ENCODE results near the gene LNX1. TPM values are rescaled to one million over a fixed set of nuclear protein-coding genes. Genes with fewer than 3 reads are reported as not detected.

The LNX1 gene
- total RNA-seq, 1 donor from 2014 or later = 4.4 TPM

- no peaks in the 10 kb centered on the region for H3K9me3 ChIP-seq (ENCODE audit: insufficient read depth, low read depth, low read length)
- no peak overlapping the region for H3K4me3 Mint-ChIP-seq (ENCODE audit: unreplicated experiment)
- no peaks in the 10 kb centered on the region for H3K4me1 ChIP-seq (ENCODE audit: insufficient read depth, low read length)
- no peak for FAIRE-seq
- H3K9ac ChIP-seq (ENCODE audit: low read length) = no peak overlapping the region
- H3K27me3 Mint-ChIP-seq (ENCODE audit: low read depth, unreplicated experiment) = no peaks in the 10 kb centered on the region
- H3K36me3 ChIP-seq (ENCODE audit: insufficient read depth, low read length) = no peaks in the 10 kb centered on the region
- no peak for DNase-seq (ENCODE audit: low read depth)
- H3K4me2 ChIP-seq (ENCODE audit: low read length) = no peak overlapping the region
- TF ChIP-seq EZH2 (IDR thresholded peaks at IDR 0.05; ENCODE audit: insufficient read depth, low read length) (no peak), CTCF (IDR thresholded peaks at IDR 0.05; ENCODE audit: insufficient read depth, low read depth, low read length) (no peak)
- H3K9me3 Mint-ChIP-seq (ENCODE audit: unreplicated experiment) = peaks cover 6% of the 10 kb centered on the region
- no peaks in the 10 kb centered on the region for H3K36me3 Mint-ChIP-seq (ENCODE audit: low read depth, unreplicated experiment)
- no peak overlapping the region for H2AFZ ChIP-seq (ENCODE audit: low read depth, low read length)
- H4K20me1 ChIP-seq (ENCODE audit: insufficient read depth, low read length) = no peaks in the 10 kb centered on the region
- no peak overlapping the region for H3K4me3 ChIP-seq (ENCODE audit: insufficient read depth, low read depth, low read length)
- peaks cover 13% of the 10 kb centered on the region for H3K4me1 Mint-ChIP-seq (ENCODE audit: low read depth, unreplicated experiment)
- no peaks in the 10 kb centered on the region for H3K79me2 ChIP-seq (ENCODE audit: insufficient read depth, low read length)
- H3K27ac Mint-ChIP-seq (ENCODE audit: unreplicated experiment) = no peak overlapping the region
- no peaks in the 10 kb centered on the region for H3K27me3 ChIP-seq (ENCODE audit: insufficient read depth, low read length)
- no peak overlapping the region for H3K27ac ChIP-seq (ENCODE audit: low read depth, low read length)
Measured at GRCh38 chr4:53602390-53602789, 11.1 kb upstream of the LNX1 start.

- H4K20me1 ChIP-seq (ENCODE audit: insufficient read depth, low read length) = no peaks in the 10 kb centered on the region
Measured at GRCh38 chr4:53601251-53601764, 10.0 kb upstream of the LNX1 start.

More at GRCh38 chr4:53601251-53601764, 10.0 kb upstream of the LNX1 start:
- no peaks in the 10 kb centered on the region for H3K9me3 ChIP-seq (ENCODE audit: insufficient read depth, low read depth, low read length)
- no peaks in the 10 kb centered on the region for H3K36me3 ChIP-seq (ENCODE audit: insufficient read depth, low read length)
- Mint-ChIP-seq H3K4me1 (ENCODE audit: low read depth, unreplicated experiment) (peaks cover 21% of the 10 kb centered on the region), H3K9me3 (ENCODE audit: unreplicated experiment) (peaks cover 7% of the 10 kb centered on the region), H3K4me3 (ENCODE audit: unreplicated experiment) (no peak overlapping the region), H3K27ac (ENCODE audit: unreplicated experiment) (no peak overlapping the region), H3K36me3 (ENCODE audit: low read depth, unreplicated experiment) (no peaks in the 10 kb centered on the region), H3K27me3 (ENCODE audit: low read depth, unreplicated experiment) (no peaks in the 10 kb centered on the region)
- no peak overlapping the region for H3K9ac ChIP-seq (ENCODE audit: low read length)
- FAIRE-seq (no peak), DNase-seq (ENCODE audit: low read depth) (no peak)
- H3K4me2 ChIP-seq (ENCODE audit: low read length) = no peak overlapping the region
- TF ChIP-seq EZH2 (IDR thresholded peaks at IDR 0.05; ENCODE audit: insufficient read depth, low read length) (no peak), CTCF (IDR thresholded peaks at IDR 0.05; ENCODE audit: insufficient read depth, low read depth, low read length) (peak; percentile 4)
- H2AFZ ChIP-seq (ENCODE audit: low read depth, low read length) = no peak overlapping the region
- H3K4me3 ChIP-seq (ENCODE audit: insufficient read depth, low read depth, low read length) = no peak overlapping the region
- H3K4me1 ChIP-seq (ENCODE audit: insufficient read depth, low read length) = no peaks in the 10 kb centered on the region
- no peaks in the 10 kb centered on the region for H3K79me2 ChIP-seq (ENCODE audit: insufficient read depth, low read length)
- no peaks in the 10 kb centered on the region for H3K27me3 ChIP-seq (ENCODE audit: insufficient read depth, low read length)
- no peak overlapping the region for H3K27ac ChIP-seq (ENCODE audit: low read depth, low read length)
